SK-N-SH (cell line): ENCODE results near the gene SCNN1B. TPM values are rescaled to one million over a fixed set of nuclear protein-coding genes. Genes with fewer than 3 reads are reported as not detected.

ENCODE experiments used
- CTCF ChIA-PET: fragments of 300-600, 350-600 bp; formaldehyde crosslinking; extraction: SDS; loops from one replicate; lab custom pipeline; 2021; lab: Yijun Ruan, JAX
- POLR2A ChIA-PET: fragments of 350-600 bp; sonication (Branson Sonifier 250); formaldehyde crosslinking; extraction: SDS; loops from one replicate; lab custom pipeline; 2020; ENCODE audit warnings: antibody characterized with exemption, inconsistent platforms; lab: Yijun Ruan, JAX
- DNase-seq: peaks from one replicate; pipeline ENCODE4 v3.0.0; 2012
- H2AFZ ChIP-seq: fragments of 200-600 bp; sonication (generic); 2 replicates; pipeline ENCODE4 v1.8.1; 2016; ENCODE audit warnings: antibody characterized with exemption, mild to moderate bottlenecking, low read depth
- H3F3A ChIP-seq: fragments of 200-600 bp; sonication (generic); replicated peaks from 2 replicates; pipeline ENCODE3; 2016; ENCODE audit warnings: antibody characterized with exemption, mild to moderate bottlenecking; ENCODE audit not compliant: insufficient read depth
- H3K27ac ChIP-seq, 2 experiments: fragments of 200-500 bp in 1 of 2; fragments of 200-600 bp in 1 of 2; sonication (Bioruptor generic) in 1 of 2; sonication (generic), shearing (Covaris generic) in 1 of 2; 2 replicates each; pipeline versions ENCODE4 v1.5.1 to v1.6.1; 2014 to 2016; ENCODE audit warnings: low read depth in 2 of 2, inconsistent platforms in 1 of 2, low read length in 1 of 2, mild to moderate bottlenecking in 1 of 2, mixed read lengths in 1 of 2
- H3K27me3 ChIP-seq: fragments of 200-600 bp; sonication (generic), shearing (Covaris generic); 2 replicates; pipeline ENCODE4 v1.6.1; 2016; ENCODE audit warnings: mixed run types; ENCODE audit not compliant: insufficient read depth
- H3K36me3 ChIP-seq, 2 experiments: fragments of 200-500 bp in 1 of 2; fragments of 200-600 bp in 1 of 2; sonication (Bioruptor generic) in 1 of 2; sonication (generic) in 1 of 2; replicated peaks in 1 of 2; 2 replicates each; pipeline versions ENCODE3 to v1.5.1; 2014 to 2016; ENCODE audit warnings: low read length in 1 of 2, mild to moderate bottlenecking in 1 of 2; ENCODE audit not compliant: insufficient read depth in 2 of 2, control insufficient read depth in 1 of 2
- H3K4me1 ChIP-seq, 2 experiments: fragments of 200-500 bp in 1 of 2; fragments of 200-600 bp in 1 of 2; sonication (Bioruptor generic) in 1 of 2; sonication (generic), shearing (Covaris generic) in 1 of 2; 2 replicates each; pipeline versions ENCODE4 v1.5.1 to v1.6.1; 2014 to 2016; ENCODE audit warnings: low read depth in 1 of 2, low read length in 1 of 2, mixed run types in 1 of 2; ENCODE audit not compliant: insufficient read depth in 2 of 2, control insufficient read depth in 1 of 2
- H3K4me2 ChIP-seq: fragments of 200-600 bp; sonication (generic), shearing (Covaris generic); 2 replicates; pipeline ENCODE4 v1.6.1; 2017; ENCODE audit warnings: mixed run types
- H3K4me3 ChIP-seq, 2 experiments: fragments of 200-500 bp in 1 of 2; fragments of 200-600 bp in 1 of 2; sonication (Bioruptor generic) in 1 of 2; sonication (generic), shearing (Covaris generic) in 1 of 2; 2 replicates each; pipeline versions ENCODE4 v1.5.1 to v1.8.1; 2014 to 2016; ENCODE audit warnings: low read depth in 2 of 2, inconsistent platforms in 1 of 2, low read length in 1 of 2, mild to moderate bottlenecking in 1 of 2, mixed read lengths in 1 of 2, moderate library complexity in 1 of 2
- H3K79me2 ChIP-seq: fragments of 200-600 bp; sonication (generic); 2 replicates; pipeline ENCODE4 v1.8.1; 2017; ENCODE audit warnings: mild to moderate bottlenecking; ENCODE audit not compliant: insufficient read depth
- H3K9ac ChIP-seq: fragments of 200-600 bp; sonication (generic); 2 replicates; pipeline ENCODE4 v1.6.1; 2017; ENCODE audit warnings: mixed run types
- H3K9me2 ChIP-seq: fragments of 200-600 bp; sonication (generic); 2 replicates; pipeline ENCODE4 v1.6.1; 2017; ENCODE audit warnings: mixed run types
- H3K9me3 ChIP-seq: fragments of 200-600 bp; sonication (generic); 2 replicates; pipeline ENCODE4 v1.6.1; 2017; ENCODE audit warnings: mixed run types, mild to moderate bottlenecking, moderate library complexity
- H4K20me1 ChIP-seq: fragments of 200-600 bp; sonication (generic); 2 replicates; pipeline ENCODE4 v1.6.1; 2017; ENCODE audit warnings: mild to moderate bottlenecking, mixed run types; ENCODE audit not compliant: insufficient read depth
- CHD2 ChIP-seq: fragments of 150-350 bp; IDR thresholded peaks from 2 replicates; pipeline ENCODE4 v1.6.1; 2018; ENCODE audit warnings: low read length; ENCODE audit not compliant: partially characterized antibody
- CTCF ChIP-seq: fragments of 200-600 bp; sonication (generic); IDR thresholded peaks from 2 replicates; pipeline ENCODE4 v1.6.1; 2017; ENCODE audit warnings: antibody characterized with exemption, mild to moderate bottlenecking, moderate library complexity
- EZH2phosphoT487 ChIP-seq: fragments of 200-600 bp; sonication (generic); IDR thresholded peaks from 2 replicates; pipeline ENCODE4 v1.6.1; 2017; ENCODE audit warnings: low read depth, mixed run types, mild to moderate bottlenecking, antibody characterized with exemption, moderate library complexity, borderline replicate concordance
- FOXJ3 ChIP-seq: sonication (generic); formaldehyde crosslinking; IDR thresholded peaks from 2 replicates; pipeline ENCODE4 v1.5.1; 2020; ENCODE audit warnings: mild to moderate bottlenecking, missing genetic modification reagents
- FOXM1 ChIP-seq: IDR thresholded peaks from 2 replicates; pipeline ENCODE4 v1.4.0; 2012; ENCODE audit warnings: low read depth, mild to moderate bottlenecking
- IRF3 ChIP-seq: fragments of 150-350 bp; IDR thresholded peaks from 2 replicates; pipeline ENCODE4 v1.6.1; 2016; ENCODE audit warnings: mild to moderate bottlenecking, low read depth, low read length
- JUND ChIP-seq: IDR thresholded peaks from 2 replicates; pipeline ENCODE4 v1.4.0; 2012
- MXI1 ChIP-seq: IDR thresholded peaks from 2 replicates; pipeline ENCODE4 v1.6.1; 2012; ENCODE audit warnings: mild to moderate bottlenecking, low read depth, low read length, improper control_type of control experiment
- NFIC ChIP-seq: IDR thresholded peaks from 2 replicates; pipeline ENCODE4 v1.4.0; 2012; ENCODE audit warnings: borderline replicate concordance
- NRF1 ChIP-seq: IDR thresholded peaks from 2 replicates; pipeline ENCODE4 v1.6.1; 2012; ENCODE audit warnings: low read depth, mild to moderate bottlenecking, low read length
- PBX3 ChIP-seq: IDR thresholded peaks from 2 replicates; pipeline ENCODE4; 2012
- RCOR1 ChIP-seq: fragments of 150-350 bp; IDR thresholded peaks from 2 replicates; pipeline ENCODE4 v1.6.1; 2017; ENCODE audit warnings: antibody characterized with exemption, low read length
- RFX5 ChIP-seq: IDR thresholded peaks from 2 replicates; pipeline ENCODE4 v1.6.1; 2012; ENCODE audit warnings: mild to moderate bottlenecking, improper control_type of control experiment, low read length
- RXRA ChIP-seq: IDR thresholded peaks from 2 replicates; pipeline ENCODE4 v1.4.0; 2012; ENCODE audit warnings: low read depth, mild to moderate bottlenecking, borderline replicate concordance
- TCF12 ChIP-seq: IDR thresholded peaks from 2 replicates; pipeline ENCODE4 v1.4.0; 2012
- USF1 ChIP-seq: IDR thresholded peaks from 2 replicates; pipeline ENCODE4 v1.4.0; 2012; ENCODE audit warnings: low read depth, borderline replicate concordance
- USF2 ChIP-seq: fragments of 150-350 bp; IDR thresholded peaks from 2 replicates; pipeline ENCODE4 v1.6.1; 2017; ENCODE audit warnings: antibody characterized with exemption, low read length, low read depth, borderline replicate concordance
- YY1 ChIP-seq: IDR thresholded peaks from 2 replicates; pipeline ENCODE4 v1.4.0; 2012; ENCODE audit warnings: low read depth, mild to moderate bottlenecking
- WGBS: methylation state at CpG from one replicate; pipeline ENCODE4 v1.1.6; 2017; ENCODE audit warnings: low lambda C conversion rate; 5-methylcytosine and 5-hydroxymethylcytosine counted together
- polyA plus RNA-seq, 3 experiments: library from polyadenylated mRNA; depleted of rRNA; stranded (reverse); fragments of >200 nt; gene quantifications; 2 replicates each; pipeline ENCODE4 v1.2.3, GENCODE V29; 2012

Gene SCNN1B
- polyA plus RNA-seq, 1 of the 3 experiments (the other 2 are of a cell fraction): not detected

- Histone ChIP-seq H3K4me2 (no peak overlapping the region), H3K9ac (no peak overlapping the region), H3K27me3 (no peaks in the 10 kb centered on the region), H3K9me3 (no peaks in the 10 kb centered on the region), H2AFZ (no peak overlapping the region), H3K79me2 (no peaks in the 10 kb centered on the region), H4K20me1 (no peaks in the 10 kb centered on the region), H3F3A (no peaks in the 10 kb centered on the region), H3K4me1 (peaks cover 0 to 3% of the 10 kb centered on the region in 2 experiments; a peak in 1 of 4 replicates), H3K27ac (no peak overlapping the region), H3K4me3 (no peak overlapping the region), H3K36me3 (no peaks in the 10 kb centered on the region), H3K9me2 (no peaks in the 10 kb centered on the region)
- POLR2A ChIA-PET: no interaction called here
- WGBS: 35% methylated on average over 3 of the region's 3 CpGs
- DNase-seq: no peak
- CTCF ChIA-PET: interaction anchor here (0.6 kb wide), 2 partner anchors 80 to 126 kb away, joined by 3 read pairs; no protein-coding TSS in a partner anchor
- no peak for TF ChIP-seq PBX3
- TF ChIP-seq RFX5: no peak
- no peak for TF ChIP-seq JUND
- TF ChIP-seq USF2: no peak
- TF ChIP-seq MXI1: no peak
- TF ChIP-seq NFIC: no peak
- no peak for TF ChIP-seq USF1
- TF ChIP-seq FOXJ3: no peak
- no peak for TF ChIP-seq EZH2phosphoT487
- no peak for TF ChIP-seq RXRA
- no peak for TF ChIP-seq RCOR1
- TF ChIP-seq IRF3: no peak
- no peak for TF ChIP-seq YY1
- TF ChIP-seq NRF1: no peak
- no peak for TF ChIP-seq CTCF
- TF ChIP-seq TCF12: no peak
- no peak for TF ChIP-seq CHD2
- TF ChIP-seq FOXM1: no peak
Observed at GRCh38 chr16:23334457-23334853, 32.4 kb downstream of the SCNN1B start.
